Measurements from ENCODE around the gene MMS22L. TPM values are rescaled to one million over a fixed set of nuclear protein-coding genes. Genes with fewer than 3 reads are reported as not detected.
A peak's percentile ranks its signal among the peaks of the same experiment; 100 is the strongest.

The MMS22L gene
- total and polyA plus RNA-seq, 4 experiments from 2014 or later, result 2.5 to 13.2 (median 10.0) TPM

- no peaks in the 10 kb centered on the region for H3K9me3 Mint-ChIP-seq
- Histone ChIP-seq H3K9me3 (ENCODE audit: control insufficient read depth in 1 of 2, low read length in 2 of 2) (no peaks in the 10 kb centered on the region), H3K36me3 (ENCODE audit: insufficient read depth, low read length) (no peaks in the 10 kb centered on the region), H3K27ac (ENCODE audit: low read depth, low read length) (no peak overlapping the region), H3K27me3 (ENCODE audit: insufficient read depth, low read length) (no peaks in the 10 kb centered on the region), H3K4me3 (ENCODE audit: low read length in 2 of 2) (no peak overlapping the region), H3K4me1 (ENCODE audit: insufficient read depth, low read length) (no peaks in the 10 kb centered on the region)
- POLR2A ChIA-PET (ENCODE audit: partially characterized antibody), result no interaction called here
- no peak overlapping the region for H3K27ac Mint-ChIP-seq
- H3K4me3 Mint-ChIP-seq, result no peak overlapping the region
- intact Hi-C loops (cut with micrococcal nuclease), result no loop called here
- CTCF ChIA-PET (ENCODE audit: partially characterized antibody), result no interaction called here
- no peaks in the 10 kb centered on the region for H3K36me3 Mint-ChIP-seq
- H3K4me1 Mint-ChIP-seq, result peaks cover 0 to 5% (median 0%) of the 10 kb centered on the region in 4 donors
- H3K27me3 Mint-ChIP-seq, result peaks cover 8% of the 10 kb centered on the region in 2 donors
- no peak for DNase-seq
Observed at GRCh38 chr6:97304701-97305100, 21.7 kb upstream of the MMS22L start.

- Mint-ChIP-seq H3K9me3 (peaks cover 0 to 6% (median under 1%) of the 10 kb centered on the region in 8 donors), H3K4me3 (peak overlapping the region in 1 of 8 donors; percentile 33), H3K4me1 (no peaks in the 10 kb centered on the region), H3K36me3 (no peaks in the 10 kb centered on the region), H3K27me3 (peaks cover 22 to 35% of the 10 kb centered on the region in 2 donors), H3K27ac (no peak overlapping the region)
- CTCF ChIA-PET (ENCODE audit: partially characterized antibody), result no interaction called here
- Histone ChIP-seq H3K36me3 (ENCODE audit: insufficient read depth, low read length) (no peaks in the 10 kb centered on the region), H3K4me1 (ENCODE audit: insufficient read depth, low read length) (no peaks in the 10 kb centered on the region), H3K9me3 (ENCODE audit: control insufficient read depth in 1 of 2, low read length in 2 of 2) (no peaks in the 10 kb centered on the region), H3K27ac (ENCODE audit: low read depth, low read length) (no peak overlapping the region), H3K27me3 (ENCODE audit: insufficient read depth, low read length) (no peaks in the 10 kb centered on the region), H3K4me3 (ENCODE audit: low read length in 2 of 2) (no peak overlapping the region)
- POLR2A ChIA-PET (ENCODE audit: partially characterized antibody), result no interaction called here
- intact Hi-C loops (cut with micrococcal nuclease), result no loop called here
- DNase-seq, result no peak
Observed at GRCh38 chr6:97294451-97294850, 11.4 kb upstream of the MMS22L start.

GRCh38 chr6:97293198-97293696 lies 10.2 kb upstream of the MMS22L start:
- intact Hi-C loops (cut with micrococcal nuclease), result no loop called here
- Histone ChIP-seq H3K27me3 (ENCODE audit: insufficient read depth, low read length) (no peaks in the 10 kb centered on the region), H3K27ac (ENCODE audit: low read depth, low read length) (no peak overlapping the region), H3K4me3 (ENCODE audit: low read length in 2 of 2) (no peak overlapping the region), H3K9me3 (ENCODE audit: control insufficient read depth in 1 of 2, low read length in 2 of 2) (no peaks in the 10 kb centered on the region), H3K4me1 (ENCODE audit: insufficient read depth, low read length) (no peaks in the 10 kb centered on the region), H3K36me3 (ENCODE audit: insufficient read depth, low read length) (no peaks in the 10 kb centered on the region)
- ChIA-PET CTCF (ENCODE audit: partially characterized antibody) (no interaction called here), POLR2A (ENCODE audit: partially characterized antibody) (no interaction called here)
- Mint-ChIP-seq H3K27me3 (peaks cover 19 to 27% of the 10 kb centered on the region in 2 donors), H3K4me1 (no peaks in the 10 kb centered on the region), H3K9me3 (peaks cover 0 to 9% (median 3%) of the 10 kb centered on the region in 8 donors), H3K27ac (no peak overlapping the region), H3K4me3 (no peak overlapping the region), H3K36me3 (no peaks in the 10 kb centered on the region)
- no peak for DNase-seq

- Histone ChIP-seq H3K36me3 (ENCODE audit: insufficient read depth, low read length) (no peaks in the 10 kb centered on the region), H3K27me3 (ENCODE audit: insufficient read depth, low read length) (no peaks in the 10 kb centered on the region), H3K27ac (ENCODE audit: low read depth, low read length) (no peak overlapping the region), H3K9me3 (ENCODE audit: control insufficient read depth in 1 of 2, low read length in 2 of 2) (no peaks in the 10 kb centered on the region), H3K4me1 (ENCODE audit: insufficient read depth, low read length) (no peaks in the 10 kb centered on the region), H3K4me3 (ENCODE audit: low read length in 2 of 2) (no peak overlapping the region)
- no peak overlapping the region for H3K4me3 Mint-ChIP-seq
- peaks cover 19 to 25% of the 10 kb centered on the region in 2 donors for H3K27me3 Mint-ChIP-seq
- peaks cover 0 to 9% (median 3%) of the 10 kb centered on the region in 8 donors for H3K9me3 Mint-ChIP-seq
- no peak for DNase-seq
- intact Hi-C loops (cut with micrococcal nuclease), result no loop called here
- no peak overlapping the region for H3K27ac Mint-ChIP-seq
- ChIA-PET POLR2A (ENCODE audit: partially characterized antibody) (no interaction called here), CTCF (ENCODE audit: partially characterized antibody) (no interaction called here)
- H3K4me1 Mint-ChIP-seq, result no peaks in the 10 kb centered on the region
- no peaks in the 10 kb centered on the region for H3K36me3 Mint-ChIP-seq
Observed at GRCh38 chr6:97292671-97293070, 9.7 kb upstream of the MMS22L start.

GRCh38 chr6:97291896-97292295 lies 8.9 kb upstream of the MMS22L start:
- no peaks in the 10 kb centered on the region for H3K9me3 ChIP-seq (ENCODE audit: control insufficient read depth in 1 of 2, low read length in 2 of 2)
- Mint-ChIP-seq H3K4me3 (no peak overlapping the region), H3K36me3 (no peaks in the 10 kb centered on the region), H3K27ac (no peak overlapping the region), H3K27me3 (peaks cover 19 to 21% of the 10 kb centered on the region in 2 donors), H3K9me3 (peaks cover 0 to 9% (median 3%) of the 10 kb centered on the region in 8 donors), H3K4me1 (no peaks in the 10 kb centered on the region)
- no peaks in the 10 kb centered on the region for H3K4me1 ChIP-seq (ENCODE audit: insufficient read depth, low read length)
- no peak overlapping the region for H3K27ac ChIP-seq (ENCODE audit: low read depth, low read length)
- H3K4me3 ChIP-seq (ENCODE audit: low read length in 2 of 2), result no peak overlapping the region
- intact Hi-C loops (cut with micrococcal nuclease), result no loop called here
- POLR2A ChIA-PET (ENCODE audit: partially characterized antibody), result no interaction called here
- no peaks in the 10 kb centered on the region for H3K27me3 ChIP-seq (ENCODE audit: insufficient read depth, low read length)
- CTCF ChIA-PET (ENCODE audit: partially characterized antibody), result no interaction called here
- DNase-seq, result peak in 1 of 5 donors; percentile 27
- H3K36me3 ChIP-seq (ENCODE audit: insufficient read depth, low read length), result no peaks in the 10 kb centered on the region

GRCh38 chr6:97289332-97289731 lies 6.3 kb upstream of the MMS22L start:
- intact Hi-C loops (cut with micrococcal nuclease), result no loop called here
- no peak for DNase-seq
- H3K4me3 Mint-ChIP-seq, result no peak overlapping the region
- Histone ChIP-seq H3K27ac (ENCODE audit: low read depth, low read length) (no peak overlapping the region), H3K4me3 (ENCODE audit: low read length in 2 of 2) (no peak overlapping the region), H3K4me1 (ENCODE audit: insufficient read depth, low read length) (no peaks in the 10 kb centered on the region), H3K27me3 (ENCODE audit: insufficient read depth, low read length) (no peaks in the 10 kb centered on the region), H3K36me3 (ENCODE audit: insufficient read depth, low read length) (no peaks in the 10 kb centered on the region), H3K9me3 (ENCODE audit: control insufficient read depth in 1 of 2, low read length in 2 of 2) (no peaks in the 10 kb centered on the region)
- peaks cover 10 to 13% of the 10 kb centered on the region in 2 donors for H3K27me3 Mint-ChIP-seq
- CTCF ChIA-PET (ENCODE audit: partially characterized antibody), result no interaction called here
- H3K36me3 Mint-ChIP-seq, result no peaks in the 10 kb centered on the region
- peaks cover 0 to 2% (median under 1%) of the 10 kb centered on the region in 4 donors for H3K4me1 Mint-ChIP-seq
- H3K27ac Mint-ChIP-seq, result no peak overlapping the region
- POLR2A ChIA-PET (ENCODE audit: partially characterized antibody), result no interaction called here
- H3K9me3 Mint-ChIP-seq, result peaks cover 0 to 6% (median 2%) of the 10 kb centered on the region in 8 donors

- no peaks in the 10 kb centered on the region for H3K36me3 ChIP-seq (ENCODE audit: insufficient read depth, low read length)
- H3K27ac ChIP-seq (ENCODE audit: low read depth, low read length), result no peak overlapping the region
- peaks cover 7% of the 10 kb centered on the region for H3K4me1 ChIP-seq (ENCODE audit: insufficient read depth, low read length)
- no peak overlapping the region for H3K27ac Mint-ChIP-seq
- ChIA-PET POLR2A (ENCODE audit: partially characterized antibody) (no interaction called here), CTCF (ENCODE audit: partially characterized antibody) (no interaction called here)
- H3K36me3 Mint-ChIP-seq, result peaks cover 0 to 3% of the 10 kb centered on the region in 2 donors
- H3K9me3 ChIP-seq (ENCODE audit: control insufficient read depth in 1 of 2, low read length in 2 of 2), result no peaks in the 10 kb centered on the region
- no peaks in the 10 kb centered on the region for H3K27me3 ChIP-seq (ENCODE audit: insufficient read depth, low read length)
- H3K4me3 Mint-ChIP-seq, result no peak overlapping the region
- DNase-seq, result no peak
- H3K4me1 Mint-ChIP-seq, result peaks cover 2 to 11% (median 6%) of the 10 kb centered on the region in 4 donors
- peaks cover 0 to 6% (median 2%) of the 10 kb centered on the region in 8 donors for H3K9me3 Mint-ChIP-seq
- no peak overlapping the region for H3K4me3 ChIP-seq (ENCODE audit: low read length in 2 of 2)
- intact Hi-C loops (cut with micrococcal nuclease), result no loop called here
- peaks cover 2 to 7% of the 10 kb centered on the region in 2 donors for H3K27me3 Mint-ChIP-seq
Observed at GRCh38 chr6:97288188-97288587, 5.2 kb upstream of the MMS22L start.
